GM23338 (cell line): Measurements from ENCODE around the gene SMPDL3A.

ENCODE experiments used
- CREB1 ChIP-seq: fragments of 250-450 bp; sonication (Bioruptor Pico); IDR thresholded peaks from 2 replicates; pipeline ENCODE4 v1.5.0; 2020; ENCODE audit warnings: low read depth, mild to moderate bottlenecking, moderate library complexity
- EZH2 ChIP-seq: fragments of 200-600 bp; sonication (generic); IDR thresholded peaks from one replicate; pipeline ENCODE4 v1.8.0; 2017; ENCODE audit warnings: antibody characterized with exemption, mild to moderate bottlenecking, low read depth; ENCODE audit not compliant: unreplicated experiment
- EZH2phosphoT487 ChIP-seq: fragments of 200-600 bp; sonication (generic); IDR thresholded peaks from one replicate; pipeline ENCODE4 v1.8.1; 2018; ENCODE audit warnings: antibody characterized with exemption; ENCODE audit not compliant: unreplicated experiment
- JUNB ChIP-seq: IDR thresholded peaks from one replicate; pipeline ENCODE4 v1.6.1; 2016; ENCODE audit warnings: antibody characterized with exemption; ENCODE audit not compliant: unreplicated experiment
- NANOG ChIP-seq: IDR thresholded peaks from 2 replicates; pipeline ENCODE4 v1.6.1; 2016; ENCODE audit warnings: antibody characterized with exemption, borderline replicate concordance
- POLR2AphosphoS5 ChIP-seq: IDR thresholded peaks from 2 replicates; pipeline ENCODE4 v1.6.1; 2016; ENCODE audit warnings: antibody characterized with exemption, low read depth
- ZNF331 ChIP-seq: fragments of 250-450 bp; sonication (Bioruptor Pico); IDR thresholded peaks from 2 replicates; pipeline ENCODE4 v1.5.0; 2020; ENCODE audit warnings: low read depth, mild to moderate bottlenecking, moderate library complexity
- TF ChIP-seq, protein P1 (sequence below), 2 experiments: fragments of 200-600 bp in 1 of 2; sonication (generic) in 1 of 2; conservative IDR thresholded peaks; 2 replicates each; pipeline versions ENCODE4 v1.5.1 to v1.6.1; 2016 to 2017; ENCODE audit warnings: antibody characterized with exemption in 2 of 2, low read depth in 2 of 2, mild to moderate bottlenecking in 2 of 2, moderate library complexity in 1 of 2
- TF ChIP-seq, protein P2 (sequence below): IDR thresholded peaks from one replicate; pipeline ENCODE4 v1.6.1; 2018; ENCODE audit warnings: antibody characterized with exemption; ENCODE audit not compliant: unreplicated experiment
- TF ChIP-seq, protein P3 (sequence below): IDR thresholded peaks from 2 replicates; pipeline ENCODE4 v1.6.1; 2016; ENCODE audit warnings: antibody characterized with exemption
- TF ChIP-seq, protein P4 (sequence below): fragments of 250-450 bp; sonication (Bioruptor Pico); IDR thresholded peaks from 2 replicates; pipeline ENCODE4 v1.5.0; 2020; ENCODE audit warnings: mild to moderate bottlenecking, moderate library complexity

DNA sequence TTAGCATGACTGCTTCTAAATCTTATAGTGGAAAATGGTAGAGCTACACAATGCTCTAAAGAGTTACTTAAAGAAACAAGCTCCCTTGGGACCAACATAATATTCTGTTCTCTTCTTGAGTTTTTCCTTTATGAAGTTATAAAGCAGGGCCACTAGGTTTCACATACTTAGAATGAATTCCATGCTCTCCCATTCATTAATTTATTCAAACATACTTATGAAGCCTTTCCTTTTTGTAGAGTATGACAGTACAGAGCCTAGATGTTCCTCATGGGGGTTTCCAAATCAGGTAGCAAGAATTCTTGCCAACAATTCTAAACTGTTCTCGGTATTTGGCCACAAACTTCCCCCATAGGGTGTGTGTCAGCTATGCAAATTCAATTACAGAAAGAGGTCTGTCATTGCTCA is 30.1 kb upstream of the SMPDL3A start:
- TF ChIP-seq EZH2 (no peak), POLR2AphosphoS5 (no peak), EZH2phosphoT487 (no peak), ZNF331 (CRISPR knock-in tag) (no peak), NANOG (no peak), JUNB (no peak), CREB1 (CRISPR knock-in tag) (no peak)
- TF ChIP-seq, protein P1, sequence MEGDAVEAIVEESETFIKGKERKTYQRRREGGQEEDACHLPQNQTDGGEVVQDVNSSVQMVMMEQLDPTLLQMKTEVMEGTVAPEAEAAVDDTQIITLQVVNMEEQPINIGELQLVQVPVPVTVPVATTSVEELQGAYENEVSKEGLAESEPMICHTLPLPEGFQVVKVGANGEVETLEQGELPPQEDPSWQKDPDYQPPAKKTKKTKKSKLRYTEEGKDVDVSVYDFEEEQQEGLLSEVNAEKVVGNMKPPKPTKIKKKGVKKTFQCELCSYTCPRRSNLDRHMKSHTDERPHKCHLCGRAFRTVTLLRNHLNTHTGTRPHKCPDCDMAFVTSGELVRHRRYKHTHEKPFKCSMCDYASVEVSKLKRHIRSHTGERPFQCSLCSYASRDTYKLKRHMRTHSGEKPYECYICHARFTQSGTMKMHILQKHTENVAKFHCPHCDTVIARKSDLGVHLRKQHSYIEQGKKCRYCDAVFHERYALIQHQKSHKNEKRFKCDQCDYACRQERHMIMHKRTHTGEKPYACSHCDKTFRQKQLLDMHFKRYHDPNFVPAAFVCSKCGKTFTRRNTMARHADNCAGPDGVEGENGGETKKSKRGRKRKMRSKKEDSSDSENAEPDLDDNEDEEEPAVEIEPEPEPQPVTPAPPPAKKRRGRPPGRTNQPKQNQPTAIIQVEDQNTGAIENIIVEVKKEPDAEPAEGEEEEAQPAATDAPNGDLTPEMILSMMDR (conservative IDR thresholded peaks at IDR 0.05; ENCODE audit: low read depth in 2 of 2), result no peak
- TF ChIP-seq, protein P2, sequence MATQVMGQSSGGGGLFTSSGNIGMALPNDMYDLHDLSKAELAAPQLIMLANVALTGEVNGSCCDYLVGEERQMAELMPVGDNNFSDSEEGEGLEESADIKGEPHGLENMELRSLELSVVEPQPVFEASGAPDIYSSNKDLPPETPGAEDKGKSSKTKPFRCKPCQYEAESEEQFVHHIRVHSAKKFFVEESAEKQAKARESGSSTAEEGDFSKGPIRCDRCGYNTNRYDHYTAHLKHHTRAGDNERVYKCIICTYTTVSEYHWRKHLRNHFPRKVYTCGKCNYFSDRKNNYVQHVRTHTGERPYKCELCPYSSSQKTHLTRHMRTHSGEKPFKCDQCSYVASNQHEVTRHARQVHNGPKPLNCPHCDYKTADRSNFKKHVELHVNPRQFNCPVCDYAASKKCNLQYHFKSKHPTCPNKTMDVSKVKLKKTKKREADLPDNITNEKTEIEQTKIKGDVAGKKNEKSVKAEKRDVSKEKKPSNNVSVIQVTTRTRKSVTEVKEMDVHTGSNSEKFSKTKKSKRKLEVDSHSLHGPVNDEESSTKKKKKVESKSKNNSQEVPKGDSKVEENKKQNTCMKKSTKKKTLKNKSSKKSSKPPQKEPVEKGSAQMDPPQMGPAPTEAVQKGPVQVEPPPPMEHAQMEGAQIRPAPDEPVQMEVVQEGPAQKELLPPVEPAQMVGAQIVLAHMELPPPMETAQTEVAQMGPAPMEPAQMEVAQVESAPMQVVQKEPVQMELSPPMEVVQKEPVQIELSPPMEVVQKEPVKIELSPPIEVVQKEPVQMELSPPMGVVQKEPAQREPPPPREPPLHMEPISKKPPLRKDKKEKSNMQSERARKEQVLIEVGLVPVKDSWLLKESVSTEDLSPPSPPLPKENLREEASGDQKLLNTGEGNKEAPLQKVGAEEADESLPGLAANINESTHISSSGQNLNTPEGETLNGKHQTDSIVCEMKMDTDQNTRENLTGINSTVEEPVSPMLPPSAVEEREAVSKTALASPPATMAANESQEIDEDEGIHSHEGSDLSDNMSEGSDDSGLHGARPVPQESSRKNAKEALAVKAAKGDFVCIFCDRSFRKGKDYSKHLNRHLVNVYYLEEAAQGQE, result no peak
- TF ChIP-seq, protein P3, sequence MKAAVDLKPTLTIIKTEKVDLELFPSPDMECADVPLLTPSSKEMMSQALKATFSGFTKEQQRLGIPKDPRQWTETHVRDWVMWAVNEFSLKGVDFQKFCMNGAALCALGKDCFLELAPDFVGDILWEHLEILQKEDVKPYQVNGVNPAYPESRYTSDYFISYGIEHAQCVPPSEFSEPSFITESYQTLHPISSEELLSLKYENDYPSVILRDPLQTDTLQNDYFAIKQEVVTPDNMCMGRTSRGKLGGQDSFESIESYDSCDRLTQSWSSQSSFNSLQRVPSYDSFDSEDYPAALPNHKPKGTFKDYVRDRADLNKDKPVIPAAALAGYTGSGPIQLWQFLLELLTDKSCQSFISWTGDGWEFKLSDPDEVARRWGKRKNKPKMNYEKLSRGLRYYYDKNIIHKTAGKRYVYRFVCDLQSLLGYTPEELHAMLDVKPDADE, result no peak
- TF ChIP-seq, protein P4, sequence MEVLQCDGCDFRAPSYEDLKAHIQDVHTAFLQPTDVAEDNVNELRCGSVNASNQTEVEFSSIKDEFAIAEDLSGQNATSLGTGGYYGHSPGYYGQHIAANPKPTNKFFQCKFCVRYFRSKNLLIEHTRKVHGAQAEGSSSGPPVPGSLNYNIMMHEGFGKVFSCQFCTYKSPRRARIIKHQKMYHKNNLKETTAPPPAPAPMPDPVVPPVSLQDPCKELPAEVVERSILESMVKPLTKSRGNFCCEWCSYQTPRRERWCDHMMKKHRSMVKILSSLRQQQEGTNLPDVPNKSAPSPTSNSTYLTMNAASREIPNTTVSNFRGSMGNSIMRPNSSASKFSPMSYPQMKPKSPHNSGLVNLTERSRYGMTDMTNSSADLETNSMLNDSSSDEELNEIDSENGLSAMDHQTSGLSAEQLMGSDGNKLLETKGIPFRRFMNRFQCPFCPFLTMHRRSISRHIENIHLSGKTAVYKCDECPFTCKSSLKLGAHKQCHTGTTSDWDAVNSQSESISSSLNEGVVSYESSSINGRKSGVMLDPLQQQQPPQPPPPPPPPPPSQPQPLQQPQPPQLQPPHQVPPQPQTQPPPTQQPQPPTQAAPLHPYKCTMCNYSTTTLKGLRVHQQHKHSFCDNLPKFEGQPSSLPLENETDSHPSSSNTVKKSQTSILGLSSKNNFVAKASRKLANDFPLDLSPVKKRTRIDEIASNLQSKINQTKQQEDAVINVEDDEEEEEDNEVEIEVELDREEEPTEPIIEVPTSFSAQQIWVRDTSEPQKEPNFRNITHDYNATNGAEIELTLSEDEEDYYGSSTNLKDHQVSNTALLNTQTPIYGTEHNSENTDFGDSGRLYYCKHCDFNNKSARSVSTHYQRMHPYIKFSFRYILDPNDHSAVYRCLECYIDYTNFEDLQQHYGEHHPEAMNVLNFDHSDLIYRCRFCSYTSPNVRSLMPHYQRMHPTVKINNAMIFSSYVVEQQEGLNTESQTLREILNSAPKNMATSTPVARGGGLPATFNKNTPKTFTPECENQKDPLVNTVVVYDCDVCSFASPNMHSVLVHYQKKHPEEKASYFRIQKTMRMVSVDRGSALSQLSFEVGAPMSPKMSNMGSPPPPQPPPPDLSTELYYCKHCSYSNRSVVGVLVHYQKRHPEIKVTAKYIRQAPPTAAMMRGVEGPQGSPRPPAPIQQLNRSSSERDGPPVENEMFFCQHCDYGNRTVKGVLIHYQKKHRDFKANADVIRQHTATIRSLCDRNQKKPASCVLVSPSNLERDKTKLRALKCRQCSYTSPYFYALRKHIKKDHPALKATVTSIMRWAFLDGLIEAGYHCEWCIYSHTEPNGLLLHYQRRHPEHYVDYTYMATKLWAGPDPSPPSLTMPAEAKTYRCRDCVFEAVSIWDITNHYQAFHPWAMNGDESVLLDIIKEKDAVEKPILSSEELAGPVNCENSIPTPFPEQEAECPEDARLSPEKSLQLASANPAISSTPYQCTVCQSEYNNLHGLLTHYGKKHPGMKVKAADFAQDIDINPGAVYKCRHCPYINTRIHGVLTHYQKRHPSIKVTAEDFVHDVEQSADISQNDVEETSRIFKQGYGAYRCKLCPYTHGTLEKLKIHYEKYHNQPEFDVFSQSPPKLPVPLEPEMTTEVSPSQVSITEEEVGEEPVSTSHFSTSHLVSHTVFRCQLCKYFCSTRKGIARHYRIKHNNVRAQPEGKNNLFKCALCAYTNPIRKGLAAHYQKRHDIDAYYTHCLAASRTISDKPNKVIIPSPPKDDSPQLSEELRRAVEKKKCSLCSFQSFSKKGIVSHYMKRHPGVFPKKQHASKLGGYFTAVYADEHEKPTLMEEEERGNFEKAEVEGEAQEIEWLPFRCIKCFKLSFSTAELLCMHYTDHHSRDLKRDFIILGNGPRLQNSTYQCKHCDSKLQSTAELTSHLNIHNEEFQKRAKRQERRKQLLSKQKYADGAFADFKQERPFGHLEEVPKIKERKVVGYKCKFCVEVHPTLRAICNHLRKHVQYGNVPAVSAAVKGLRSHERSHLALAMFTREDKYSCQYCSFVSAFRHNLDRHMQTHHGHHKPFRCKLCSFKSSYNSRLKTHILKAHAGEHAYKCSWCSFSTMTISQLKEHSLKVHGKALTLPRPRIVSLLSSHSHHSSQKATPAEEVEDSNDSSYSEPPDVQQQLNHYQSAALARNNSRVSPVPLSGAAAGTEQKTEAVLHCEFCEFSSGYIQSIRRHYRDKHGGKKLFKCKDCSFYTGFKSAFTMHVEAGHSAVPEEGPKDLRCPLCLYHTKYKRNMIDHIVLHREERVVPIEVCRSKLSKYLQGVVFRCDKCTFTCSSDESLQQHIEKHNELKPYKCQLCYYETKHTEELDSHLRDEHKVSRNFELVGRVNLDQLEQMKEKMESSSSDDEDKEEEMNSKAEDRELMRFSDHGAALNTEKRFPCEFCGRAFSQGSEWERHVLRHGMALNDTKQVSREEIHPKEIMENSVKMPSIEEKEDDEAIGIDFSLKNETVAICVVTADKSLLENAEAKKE (CRISPR knock-in tag), result no peak
